ENCODE data around the gene CEP63. TPM values are rescaled to one million over a fixed set of nuclear protein-coding genes. Genes with fewer than 3 reads are reported as not detected.
A peak's percentile ranks its signal among the peaks of the same experiment; 100 is the strongest.
"Not testable (repeated sequence)": the region's sequence is repeated elsewhere in the genome, so short reads cannot be mapped to it uniquely, and the experiment has no call there.

CEP63 gene
- total and polyA plus RNA-seq, 5 donors from 2014 or later = 11.8 to 22.0 (median 16.5) TPM

- H3K27ac Mint-ChIP-seq = no peak overlapping the region
- H3K27me3 ChIP-seq (ENCODE audit: control insufficient read depth, insufficient read depth, low read length) = no peaks in the 10 kb centered on the region
- peaks cover 0 to 5% (median 3%) of the 10 kb centered on the region in 4 donors for H3K4me1 Mint-ChIP-seq
- no peaks in the 10 kb centered on the region for H3K36me3 ChIP-seq (ENCODE audit: control insufficient read depth, insufficient read depth, low read length)
- H3K4me3 Mint-ChIP-seq = no peak overlapping the region
- no peak overlapping the region for H3K27ac ChIP-seq (ENCODE audit: insufficient read depth, low read length, poor library complexity, severe bottlenecking)
- H3K36me3 Mint-ChIP-seq = peaks cover 11% of the 10 kb centered on the region
- no peak for DNase-seq
- peaks cover 8% of the 10 kb centered on the region for H3K27me3 Mint-ChIP-seq
- no peaks in the 10 kb centered on the region for H3K4me1 ChIP-seq (ENCODE audit: control insufficient read depth, insufficient read depth, low read length, poor library complexity, severe bottlenecking)
- ATAC-seq (ENCODE audit: low read depth in 2 of 2) = no peak
- no peak overlapping the region for H3K4me3 ChIP-seq (ENCODE audit: low read depth, low read length)
- no peaks in the 10 kb centered on the region for H3K9me3 ChIP-seq (ENCODE audit: control insufficient read depth in 2 of 2, low read length in 2 of 2)
- peaks cover 3 to 17% (median 4%) of the 10 kb centered on the region in 7 donors for H3K9me3 Mint-ChIP-seq
Observed at GRCh38 chr3:134576426-134576825, 90.6 kb downstream of the CEP63 start.

- ATAC-seq (ENCODE audit: low read depth in 2 of 2) = no peak
- Histone ChIP-seq H3K27ac (ENCODE audit: insufficient read depth, low read length, poor library complexity, severe bottlenecking) (no peak overlapping the region), H3K9me3 (ENCODE audit: control insufficient read depth in 2 of 2, low read length in 2 of 2) (no peaks in the 10 kb centered on the region), H3K4me3 (ENCODE audit: low read depth, low read length) (no peak overlapping the region), H3K36me3 (ENCODE audit: control insufficient read depth, insufficient read depth, low read length) (no peaks in the 10 kb centered on the region), H3K27me3 (ENCODE audit: control insufficient read depth, insufficient read depth, low read length) (no peaks in the 10 kb centered on the region), H3K4me1 (ENCODE audit: control insufficient read depth, insufficient read depth, low read length, poor library complexity, severe bottlenecking) (no peaks in the 10 kb centered on the region)
- H3K9me3 Mint-ChIP-seq = peaks cover 3 to 17% (median 4%) of the 10 kb centered on the region in 7 donors
- peaks cover 11% of the 10 kb centered on the region for H3K36me3 Mint-ChIP-seq
- no peak overlapping the region for H3K27ac Mint-ChIP-seq
- H3K27me3 Mint-ChIP-seq = peaks cover 8% of the 10 kb centered on the region
- DNase-seq = no peak
- H3K4me3 Mint-ChIP-seq = no peak overlapping the region
- peaks cover 0 to 5% (median 3%) of the 10 kb centered on the region in 4 donors for H3K4me1 Mint-ChIP-seq
Observed at GRCh38 chr3:134576831-134577230, 91.0 kb downstream of the CEP63 start.

DNA sequence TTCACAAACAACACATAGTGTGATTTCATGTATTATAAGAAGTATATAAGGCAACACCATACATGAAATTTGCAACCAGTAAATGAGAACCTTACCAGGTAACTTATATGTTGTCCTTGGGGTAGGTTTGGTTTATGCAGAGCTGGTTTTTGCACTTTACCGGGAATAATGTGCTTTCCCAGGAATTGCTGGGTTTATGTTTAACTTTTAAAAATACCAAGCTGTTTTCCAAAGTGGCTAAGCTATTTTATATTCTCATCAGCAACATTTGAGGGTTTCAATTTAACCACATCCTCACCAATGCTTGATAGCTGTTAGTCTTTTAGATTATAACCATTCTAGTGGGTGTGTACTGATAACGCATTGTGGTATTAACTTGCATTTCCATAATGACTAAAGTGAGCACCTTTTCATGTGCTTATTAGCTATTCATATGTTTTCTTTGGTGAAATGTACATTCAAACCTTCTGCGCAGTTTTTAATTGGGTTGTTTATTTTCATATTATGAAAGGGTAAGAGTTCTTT lies 93.3 kb downstream of the CEP63 start:
- DNase-seq = no peak
- H3K4me3 ChIP-seq (ENCODE audit: low read depth, low read length) = no peak overlapping the region
- H3K36me3 ChIP-seq (ENCODE audit: control insufficient read depth, insufficient read depth, low read length) = no peaks in the 10 kb centered on the region
- no peaks in the 10 kb centered on the region for H3K4me1 ChIP-seq (ENCODE audit: control insufficient read depth, insufficient read depth, low read length, poor library complexity, severe bottlenecking)
- H3K27me3 ChIP-seq (ENCODE audit: control insufficient read depth, insufficient read depth, low read length) = no peaks in the 10 kb centered on the region
- H3K4me1 Mint-ChIP-seq = peaks cover 0 to 9% (median 3%) of the 10 kb centered on the region in 4 donors
- peaks cover 0 to 15% (median 0%) of the 10 kb centered on the region in 7 donors for H3K9me3 Mint-ChIP-seq
- H3K36me3 Mint-ChIP-seq = peaks cover 11% of the 10 kb centered on the region
- no peak for ATAC-seq (ENCODE audit: low read depth in 2 of 2)
- H3K27me3 Mint-ChIP-seq = peaks cover 10% of the 10 kb centered on the region
- H3K4me3 Mint-ChIP-seq = no peak overlapping the region
- no peak overlapping the region for H3K27ac ChIP-seq (ENCODE audit: insufficient read depth, low read length, poor library complexity, severe bottlenecking)
- H3K27ac Mint-ChIP-seq = no peak overlapping the region
- no peaks in the 10 kb centered on the region for H3K9me3 ChIP-seq (ENCODE audit: control insufficient read depth in 2 of 2, low read length in 2 of 2)

GRCh38 chr3:134590766-134591165 lies 104.9 kb downstream of the CEP63 start:
- no peak overlapping the region for H3K4me3 ChIP-seq (ENCODE audit: low read depth, low read length)
- H3K9me3 ChIP-seq (ENCODE audit: control insufficient read depth in 2 of 2, low read length in 2 of 2) = no peaks in the 10 kb centered on the region
- peaks cover 21% of the 10 kb centered on the region for H3K27me3 Mint-ChIP-seq
- peaks cover 0 to 3% (median 0%) of the 10 kb centered on the region in 7 donors for H3K9me3 Mint-ChIP-seq
- peaks cover 0 to 2% (median 0%) of the 10 kb centered on the region in 4 donors for H3K4me1 Mint-ChIP-seq
- DNase-seq (no peak), ATAC-seq (ENCODE audit: low read depth in 2 of 2) (no peak)
- no peak overlapping the region for H3K4me3 Mint-ChIP-seq
- H3K27ac Mint-ChIP-seq = no peak overlapping the region
- H3K27ac ChIP-seq (ENCODE audit: insufficient read depth, low read length, poor library complexity, severe bottlenecking) = no peak overlapping the region
- no peaks in the 10 kb centered on the region for H3K27me3 ChIP-seq (ENCODE audit: control insufficient read depth, insufficient read depth, low read length)
- no peaks in the 10 kb centered on the region for H3K36me3 ChIP-seq (ENCODE audit: control insufficient read depth, insufficient read depth, low read length)
- H3K36me3 Mint-ChIP-seq = no peaks in the 10 kb centered on the region
- H3K4me1 ChIP-seq (ENCODE audit: control insufficient read depth, insufficient read depth, low read length, poor library complexity, severe bottlenecking) = no peaks in the 10 kb centered on the region

- no peaks in the 10 kb centered on the region for H3K36me3 Mint-ChIP-seq
Observed at GRCh38 chr3:134592806-134593205, 106.9 kb downstream of the CEP63 start.

GRCh38 chr3:134594331-134594741 lies 108.5 kb downstream of the CEP63 start:
- Mint-ChIP-seq H3K4me3 (no peak overlapping the region), H3K36me3 (no peaks in the 10 kb centered on the region), H3K27ac (no peak overlapping the region), H3K27me3 (peaks cover 23% of the 10 kb centered on the region), H3K4me1 (peaks cover 0 to 2% (median 0%) of the 10 kb centered on the region in 4 donors), H3K9me3 (peaks cover 0 to 1% (median 0%) of the 10 kb centered on the region in 7 donors)
- H3K27me3 ChIP-seq (ENCODE audit: control insufficient read depth, insufficient read depth, low read length) = peaks cover 2% of the 10 kb centered on the region
- ATAC-seq (ENCODE audit: low read depth in 2 of 2) (no peak), DNase-seq (no peak)
- H3K9me3 ChIP-seq (ENCODE audit: control insufficient read depth in 2 of 2, low read length in 2 of 2) = no peaks in the 10 kb centered on the region
- no peak overlapping the region for H3K4me3 ChIP-seq (ENCODE audit: low read depth, low read length)
- H3K4me1 ChIP-seq (ENCODE audit: control insufficient read depth, insufficient read depth, low read length, poor library complexity, severe bottlenecking) = no peaks in the 10 kb centered on the region
- no peaks in the 10 kb centered on the region for H3K36me3 ChIP-seq (ENCODE audit: control insufficient read depth, insufficient read depth, low read length)
- H3K27ac ChIP-seq (ENCODE audit: insufficient read depth, low read length, poor library complexity, severe bottlenecking) = no peak overlapping the region

More at GRCh38 chr3:134592806-134593205, 106.9 kb downstream of the CEP63 start:
- Mint-ChIP-seq H3K27me3 (peaks cover 21% of the 10 kb centered on the region), H3K9me3 (peaks cover 0 to 1% (median 0%) of the 10 kb centered on the region in 7 donors), H3K27ac (no peak overlapping the region), H3K4me3 (no peak overlapping the region), H3K4me1 (peaks cover 0 to 2% (median 0%) of the 10 kb centered on the region in 4 donors)
- no peak overlapping the region for H3K4me3 ChIP-seq (ENCODE audit: low read depth, low read length)
- ATAC-seq (ENCODE audit: low read depth in 2 of 2) = no peak
- no peak overlapping the region for H3K27ac ChIP-seq (ENCODE audit: insufficient read depth, low read length, poor library complexity, severe bottlenecking)
- no peak for DNase-seq
- H3K36me3 ChIP-seq (ENCODE audit: control insufficient read depth, insufficient read depth, low read length) = no peaks in the 10 kb centered on the region
- H3K27me3 ChIP-seq (ENCODE audit: control insufficient read depth, insufficient read depth, low read length) = peaks cover 2% of the 10 kb centered on the region
- no peaks in the 10 kb centered on the region for H3K9me3 ChIP-seq (ENCODE audit: control insufficient read depth in 2 of 2, low read length in 2 of 2)
- no peaks in the 10 kb centered on the region for H3K4me1 ChIP-seq (ENCODE audit: control insufficient read depth, insufficient read depth, low read length, poor library complexity, severe bottlenecking)

DNA sequence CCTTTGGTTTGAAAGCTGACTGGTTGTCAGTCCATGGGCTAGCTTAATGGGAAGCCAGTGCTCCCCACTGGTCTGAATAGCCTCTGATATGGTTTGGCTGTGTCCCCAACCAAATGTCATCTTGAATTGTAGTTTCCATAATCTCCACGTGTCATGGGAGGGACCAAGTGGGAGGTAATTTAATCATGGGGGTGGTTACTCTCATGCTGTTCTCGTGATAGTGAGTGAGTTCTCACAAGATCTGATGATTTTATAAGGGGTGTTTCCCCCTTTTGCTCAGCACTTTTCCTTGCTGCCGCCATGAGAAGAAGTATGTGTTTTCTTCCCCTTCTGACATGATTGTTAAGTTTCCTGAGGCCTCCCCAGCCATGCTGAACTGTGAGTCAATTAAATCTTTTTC lies 109.1 kb downstream of the CEP63 start:
- not testable (repeated sequence) for ATAC-seq (ENCODE audit: low read depth in 2 of 2)

DNA sequence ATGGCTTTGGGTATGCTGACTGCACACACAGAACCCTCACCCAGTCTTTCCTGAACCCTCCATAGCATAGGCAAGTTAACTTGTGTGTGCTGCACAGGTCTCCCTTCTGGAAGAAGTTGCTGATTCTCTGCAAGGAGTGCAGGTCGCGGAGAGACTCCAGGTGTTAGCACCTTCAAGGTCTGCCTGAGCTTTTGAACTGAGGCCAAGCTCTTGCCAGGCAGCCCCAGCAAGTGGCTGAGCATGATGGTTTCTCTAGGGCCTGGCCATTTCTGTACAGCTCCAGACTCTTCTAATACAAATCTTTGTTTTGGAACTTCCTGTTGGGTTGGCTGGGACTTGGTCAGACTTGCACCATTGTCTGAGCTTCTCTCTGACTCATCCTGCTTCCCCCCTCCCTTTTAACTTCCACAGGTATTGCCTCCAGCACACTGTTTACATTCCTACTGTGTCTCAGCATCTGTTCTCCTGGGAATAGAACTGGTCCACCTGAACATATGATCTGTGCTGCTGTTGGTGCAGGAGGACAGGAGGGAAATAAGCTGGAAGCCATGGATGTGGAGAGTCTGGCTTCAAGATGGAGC lies 111.6 kb downstream of the CEP63 start:
- no peak for DNase-seq
- ATAC-seq (ENCODE audit: low read depth in 2 of 2) = no peak
- H3K4me3 ChIP-seq (ENCODE audit: low read depth, low read length) = no peak overlapping the region
- H3K27ac ChIP-seq (ENCODE audit: insufficient read depth, low read length, poor library complexity, severe bottlenecking) = no peak overlapping the region
- no peaks in the 10 kb centered on the region for H3K36me3 Mint-ChIP-seq
- peaks cover 0 to 12% (median 4%) of the 10 kb centered on the region in 4 donors for H3K4me1 Mint-ChIP-seq
- H3K9me3 ChIP-seq (ENCODE audit: control insufficient read depth in 2 of 2, low read length in 2 of 2) = no peaks in the 10 kb centered on the region
- no peaks in the 10 kb centered on the region for H3K4me1 ChIP-seq (ENCODE audit: control insufficient read depth, insufficient read depth, low read length, poor library complexity, severe bottlenecking)
- peaks cover 2% of the 10 kb centered on the region for H3K27me3 ChIP-seq (ENCODE audit: control insufficient read depth, insufficient read depth, low read length)
- no peaks in the 10 kb centered on the region for H3K36me3 ChIP-seq (ENCODE audit: control insufficient read depth, insufficient read depth, low read length)
- H3K27ac Mint-ChIP-seq = no peak overlapping the region
- H3K27me3 Mint-ChIP-seq = peaks cover 19% of the 10 kb centered on the region
- no peak overlapping the region for H3K4me3 Mint-ChIP-seq
- peaks cover 0 to 1% (median 0%) of the 10 kb centered on the region in 7 donors for H3K9me3 Mint-ChIP-seq

More for the DNA sequence above, 109.1 kb downstream of the CEP63 start:
- DNase-seq; H3K27ac Mint-ChIP-seq; H3K9me3 Mint-ChIP-seq; H3K4me3 ChIP-seq (ENCODE audit: low read depth, low read length); H3K9me3 ChIP-seq (ENCODE audit: control insufficient read depth in 2 of 2, low read length in 2 of 2); H3K4me1 ChIP-seq (ENCODE audit: control insufficient read depth, insufficient read depth, low read length, poor library complexity, severe bottlenecking); H3K4me1 Mint-ChIP-seq; H3K36me3 ChIP-seq (ENCODE audit: control insufficient read depth, insufficient read depth, low read length); H3K27me3 ChIP-seq (ENCODE audit: control insufficient read depth, insufficient read depth, low read length); H3K36me3 Mint-ChIP-seq; H3K27ac ChIP-seq (ENCODE audit: insufficient read depth, low read length, poor library complexity, severe bottlenecking): not testable (repeated sequence)
- Mint-ChIP-seq H3K4me3 (peak overlapping the region in 1 of 4 donors; percentile 48), H3K27me3 (peaks cover 25% of the 10 kb centered on the region)
